GM23248 (cell line): Measurements from ENCODE around the gene TCF25.

Experiments used
- EZH2 ChIP-seq: fragments of 200-600 bp; sonication (generic); IDR thresholded peaks from 2 replicates; pipeline ENCODE4 v1.6.1; 2018; ENCODE audit warnings: antibody characterized with exemption, mild to moderate bottlenecking; ENCODE audit not compliant: insufficient read depth, poor library complexity, severe bottlenecking
- EZH2phosphoT487 ChIP-seq: fragments of 200-600 bp; sonication (generic); IDR thresholded peaks from 2 replicates; pipeline ENCODE4 v1.6.1; 2018; ENCODE audit warnings: antibody characterized with exemption, moderate library complexity, mild to moderate bottlenecking, low read depth; ENCODE audit not compliant: insufficient read depth

DNA sequence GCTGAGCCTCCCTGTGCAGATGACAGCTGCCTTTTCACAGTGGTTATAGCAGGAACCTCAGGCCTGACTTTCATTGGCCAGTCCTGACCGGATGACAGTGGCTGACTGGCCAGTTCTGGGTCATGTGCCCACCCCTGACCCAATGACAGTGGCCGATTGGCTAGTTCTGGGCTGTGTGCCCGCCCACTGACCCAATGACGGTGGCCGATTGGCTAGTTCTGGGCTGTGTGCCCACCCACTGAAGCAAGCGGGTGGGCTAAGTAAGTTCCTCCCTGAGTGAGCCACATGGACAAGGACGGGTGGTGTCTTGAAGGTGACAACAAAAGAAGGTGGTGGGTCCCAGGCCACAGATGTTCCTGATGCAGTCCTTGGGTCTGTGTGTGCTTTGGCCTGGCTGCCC lies 84.7 kb downstream of the TCF25 start:
- no peak for TF ChIP-seq EZH2
- no peak for TF ChIP-seq EZH2phosphoT487
